Measurements from ENCODE around the gene SRPK2. TPM values are rescaled to one million over a fixed set of nuclear protein-coding genes. Genes with fewer than 3 reads are reported as not detected.

Gene SRPK2
- total and polyA plus RNA-seq, 2 of the 13 experiments (the other 11 are each of a cell fraction or from before 2014, with no cell fraction given), result 10.1 to 22.3 TPM

DNA sequence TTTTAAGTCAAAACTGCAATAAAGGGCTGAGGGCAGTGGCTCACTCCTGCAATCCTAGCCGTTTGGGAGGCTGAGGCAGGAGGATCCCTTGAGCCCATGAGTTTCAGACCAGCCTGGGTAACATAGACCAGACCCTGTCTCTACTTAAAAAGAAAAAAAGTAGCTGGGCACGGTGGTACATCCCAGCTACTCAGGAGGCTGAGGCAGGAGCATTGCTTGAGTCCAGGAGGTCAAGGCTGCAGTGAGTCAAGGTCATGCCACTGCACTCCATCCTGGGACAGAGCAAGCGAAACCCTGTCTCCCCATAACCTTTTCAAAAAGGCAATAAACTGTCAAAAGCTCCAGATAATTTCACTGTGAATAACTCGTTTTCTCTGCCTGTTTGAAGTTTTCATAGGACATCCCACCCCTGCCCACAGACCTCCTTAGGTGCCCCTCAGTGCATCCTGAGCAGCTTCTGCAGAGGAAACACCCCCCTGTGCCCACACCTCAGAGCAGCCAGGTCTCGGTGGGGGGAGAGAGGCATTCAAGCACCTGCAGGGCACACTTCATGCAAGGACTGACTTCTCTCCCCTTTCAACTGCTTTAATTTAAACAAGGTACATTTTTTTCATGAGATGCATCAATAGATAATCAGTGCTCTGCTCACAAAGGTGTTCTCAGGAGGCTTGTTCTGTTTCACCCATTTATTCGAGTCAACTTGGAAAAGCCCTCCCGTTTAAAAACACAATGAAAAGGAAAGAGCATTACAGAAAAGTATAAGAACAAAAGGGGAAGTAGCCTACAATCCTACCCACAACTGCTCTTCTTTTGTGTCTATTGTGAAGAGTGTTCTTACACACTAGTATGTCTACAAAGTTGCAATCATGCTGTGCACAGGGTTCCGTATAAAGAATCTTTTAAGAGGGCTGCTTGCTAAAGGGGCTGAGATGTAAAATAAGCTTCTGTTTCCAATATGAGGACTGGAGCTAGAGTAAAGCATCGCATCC is 269.8 kb downstream of the SRPK2 start:
- no peak for FAIRE-seq
- Histone ChIP-seq H4K20me1 (ENCODE audit: insufficient read depth, low read length) (no peaks in the 10 kb centered on the region), H3K4me2 (ENCODE audit: low read depth, low read length) (no peak overlapping the region), H3K9ac (ENCODE audit: insufficient read depth, low read depth, low read length) (no peak overlapping the region), H3K79me2 (ENCODE audit: insufficient read depth, low read length) (no peaks in the 10 kb centered on the region), H3K9me3 (ENCODE audit: low read length) (no peaks in the 10 kb centered on the region), H3K27ac (ENCODE audit: extremely low read length, insufficient read depth, low read length) (no peak overlapping the region), H3K27me3 (ENCODE audit: control insufficient read depth in 1 of 2, insufficient read depth in 2 of 2, low read length in 2 of 2) (no peaks in the 10 kb centered on the region), H2AFZ (ENCODE audit: low read length) (no peak overlapping the region), H3K4me3 (replicated peaks in 1 of 3; ENCODE audit: insufficient read depth in 1 of 3, low read depth in 2 of 3, low read length in 3 of 3) (no peak overlapping the region), H3K36me3 (replicated peaks in 1 of 2; ENCODE audit: control insufficient read depth in 1 of 2, insufficient read depth in 2 of 2, low read length in 2 of 2) (peaks cover 0 to 24% of the 10 kb centered on the region in 2 experiments; a peak in 4 of 5 replicates), H3K4me1 (ENCODE audit: insufficient read depth, low read length) (peaks cover 11% of the 10 kb centered on the region)
- BruUV-seq (replicated peaks), result no TSS peak
- DNase-seq (ENCODE audit: low spot score), result no peak
- ChIA-PET CTCF (ENCODE audit: low intra/inter-chr PET ratio, low total read pairs) (no interaction called here), POLR2A (no interaction called here)
- in situ Hi-C loops (cut with HindIII; ENCODE audit: extremely low pct_ligation_motif_present, low pct_unique_long_range_greater_than_20kb) (no loop called here), intact Hi-C loops (cut with micrococcal nuclease; ENCODE audit: unreplicated experiment) (no loop called here)
- ATAC-seq, result peak; percentile 55
- WGBS (ENCODE audit: low lambda C conversion rate), result 84% methylated on average over 9 of the region's 9 CpGs
- TF ChIP-seq, protein P1, sequence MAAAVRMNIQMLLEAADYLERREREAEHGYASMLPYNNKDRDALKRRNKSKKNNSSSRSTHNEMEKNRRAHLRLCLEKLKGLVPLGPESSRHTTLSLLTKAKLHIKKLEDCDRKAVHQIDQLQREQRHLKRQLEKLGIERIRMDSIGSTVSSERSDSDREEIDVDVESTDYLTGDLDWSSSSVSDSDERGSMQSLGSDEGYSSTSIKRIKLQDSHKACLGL (CRISPR knock-in tag; IDR thresholded peaks at IDR 0.05), result no peak
- TF ChIP-seq, protein P2, sequence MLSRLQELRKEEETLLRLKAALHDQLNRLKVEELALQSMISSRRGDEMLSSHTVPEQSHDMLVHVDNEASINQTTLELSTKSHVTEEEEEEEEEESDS (CRISPR knock-in tag; IDR thresholded peaks at IDR 0.05; ENCODE audit: borderline replicate concordance), result no peak
- TF ChIP-seq TCF12 (IDR thresholded peaks at IDR 0.05) (no peak), TCF12 (CRISPR knock-in tag; IDR thresholded peaks at IDR 0.05) (no peak), XRCC5 (optimal IDR thresholded peaks at IDR 0.05; ENCODE audit: low read length) (no peak), TCF7L2 (IDR thresholded peaks at IDR 0.05; ENCODE audit: low read depth, low read length) (no peak), ZBTB21 (CRISPR knock-in tag; IDR thresholded peaks at IDR 0.05) (no peak), ESRRA (CRISPR knock-in tag; IDR thresholded peaks at IDR 0.05; ENCODE audit: low read depth) (0 out of 2 replicates have a peak, but pooled peaks have one; percentile 32), NFYC (CRISPR knock-in tag; IDR thresholded peaks at IDR 0.05) (no peak), BRD4 (CRISPR knock-in tag; IDR thresholded peaks at IDR 0.05) (no peak), PRPF4 (IDR thresholded peaks at IDR 0.05; ENCODE audit: low read depth, low read length, poor library complexity, severe bottlenecking) (no peak), HDAC6 (IDR thresholded peaks at IDR 0.05; ENCODE audit: low read depth, low read length) (no peak), POLR2A (IDR thresholded peaks at IDR 0.05; ENCODE audit: insufficient read depth in 1 of 2, low read depth in 2 of 2, low read length in 2 of 2) (no peak), RARA (CRISPR knock-in tag; IDR thresholded peaks at IDR 0.05) (0 out of 2 replicates have a peak, but pooled peaks have one; percentile 6), ZNF124 (CRISPR knock-in tag; IDR thresholded peaks at IDR 0.05) (no peak), REXO4 (CRISPR knock-in tag; IDR thresholded peaks at IDR 0.05; ENCODE audit: borderline replicate concordance) (no peak), ZNF780A (CRISPR knock-in tag; IDR thresholded peaks at IDR 0.05) (no peak), SRSF1 (optimal IDR thresholded peaks at IDR 0.05; ENCODE audit: low read depth, low read length) (no peak)
- TF ChIP-seq, protein P3, sequence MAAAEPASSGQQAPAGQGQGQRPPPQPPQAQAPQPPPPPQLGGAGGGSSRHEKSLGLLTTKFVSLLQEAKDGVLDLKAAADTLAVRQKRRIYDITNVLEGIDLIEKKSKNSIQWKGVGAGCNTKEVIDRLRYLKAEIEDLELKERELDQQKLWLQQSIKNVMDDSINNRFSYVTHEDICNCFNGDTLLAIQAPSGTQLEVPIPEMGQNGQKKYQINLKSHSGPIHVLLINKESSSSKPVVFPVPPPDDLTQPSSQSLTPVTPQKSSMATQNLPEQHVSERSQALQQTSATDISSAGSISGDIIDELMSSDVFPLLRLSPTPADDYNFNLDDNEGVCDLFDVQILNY (CRISPR knock-in tag; conservative IDR thresholded peaks at IDR 0.05), result no peak
- TF ChIP-seq, protein P4, sequence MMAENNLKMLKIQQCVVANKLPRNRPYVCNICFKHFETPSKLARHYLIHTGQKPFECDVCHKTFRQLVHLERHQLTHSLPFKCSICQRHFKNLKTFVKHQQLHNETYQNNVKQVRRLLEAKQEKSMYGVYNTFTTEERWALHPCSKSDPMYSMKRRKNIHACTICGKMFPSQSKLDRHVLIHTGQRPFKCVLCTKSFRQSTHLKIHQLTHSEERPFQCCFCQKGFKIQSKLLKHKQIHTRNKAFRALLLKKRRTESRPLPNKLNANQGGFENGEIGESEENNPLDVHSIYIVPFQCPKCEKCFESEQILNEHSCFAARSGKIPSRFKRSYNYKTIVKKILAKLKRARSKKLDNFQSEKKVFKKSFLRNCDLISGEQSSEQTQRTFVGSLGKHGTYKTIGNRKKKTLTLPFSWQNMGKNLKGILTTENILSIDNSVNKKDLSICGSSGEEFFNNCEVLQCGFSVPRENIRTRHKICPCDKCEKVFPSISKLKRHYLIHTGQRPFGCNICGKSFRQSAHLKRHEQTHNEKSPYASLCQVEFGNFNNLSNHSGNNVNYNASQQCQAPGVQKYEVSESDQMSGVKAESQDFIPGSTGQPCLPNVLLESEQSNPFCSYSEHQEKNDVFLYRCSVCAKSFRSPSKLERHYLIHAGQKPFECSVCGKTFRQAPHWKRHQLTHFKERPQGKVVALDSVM (CRISPR knock-in tag; IDR thresholded peaks at IDR 0.05), result 0 out of 2 replicates have a peak, but pooled peaks have one; percentile 15
- TF ChIP-seq, protein P5, sequence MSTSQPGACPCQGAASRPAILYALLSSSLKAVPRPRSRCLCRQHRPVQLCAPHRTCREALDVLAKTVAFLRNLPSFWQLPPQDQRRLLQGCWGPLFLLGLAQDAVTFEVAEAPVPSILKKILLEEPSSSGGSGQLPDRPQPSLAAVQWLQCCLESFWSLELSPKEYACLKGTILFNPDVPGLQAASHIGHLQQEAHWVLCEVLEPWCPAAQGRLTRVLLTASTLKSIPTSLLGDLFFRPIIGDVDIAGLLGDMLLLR (CRISPR knock-in tag; IDR thresholded peaks at IDR 0.05), result no peak

Data from HepG2 (cell line).